IMR-90 (cell line): Measurements from ENCODE around the gene BPIFB2. TPM values are rescaled to one million over a fixed set of nuclear protein-coding genes. Genes with fewer than 3 reads are reported as not detected.

Experiments
- ATAC-seq: fragments of 200-7000 bp; cut with Tn5 transposase; 2 replicates; pipeline ENCODE4 v1.9.1; 2020; ENCODE audit warnings: low read depth, mild to moderate bottlenecking, moderate library complexity
- BruUV-seq: library from RNA; stranded (reverse); fragments of 400-500 nt; replicated peaks from 2 replicates; lab custom pipeline; 2021; lab: Mats Ljungman, UMichigan
- CTCF ChIA-PET: fragments of 300-600 bp; formaldehyde crosslinking; extraction: SDS; loops from one replicate; lab custom pipeline; 2021; ENCODE audit warnings: antibody characterized with exemption; lab: Yijun Ruan, JAX
- POLR2A ChIA-PET: fragments of 300-600 bp; sonication (Branson Sonifier 250); formaldehyde crosslinking; loops from one replicate; lab custom pipeline; 2022; ENCODE audit warnings: antibody characterized with exemption; ENCODE audit not compliant: unreplicated experiment; lab: Charles Lee
- DNase-seq: peaks from one replicate; pipeline ENCODE4 v3.0.0; 2013
- H2AFZ ChIP-seq: replicated peaks from 2 replicates; pipeline ENCODE3; 2013; ENCODE audit warnings: low read length, mild to moderate bottlenecking; ENCODE audit not compliant: poor library complexity
- H2AK5ac ChIP-seq: 2 replicates; pipeline ENCODE4 v1.6.1; 2013; ENCODE audit warnings: low read depth, low read length, inconsistent platforms
- H2AK9ac ChIP-seq: replicated peaks from 2 replicates; pipeline ENCODE3; 2013; ENCODE audit warnings: mild to moderate bottlenecking, low read depth, low read length, moderate library complexity; ENCODE audit not compliant: poor library complexity
- H2BK120ac ChIP-seq: 2 replicates; pipeline ENCODE4 v1.6.1; 2013; ENCODE audit warnings: low read depth, low read length, inconsistent platforms
- H2BK15ac ChIP-seq: 3 replicates; pipeline ENCODE4 v1.6.1; 2013; ENCODE audit warnings: low read depth, low read length, inconsistent platforms
- H2BK20ac ChIP-seq: 2 replicates; pipeline ENCODE4 v1.6.1; 2013; ENCODE audit warnings: low read depth, mild to moderate bottlenecking, inconsistent platforms, low read length, moderate library complexity
- H2BK5ac ChIP-seq: 2 replicates; pipeline ENCODE4 v1.6.1; 2013; ENCODE audit warnings: mild to moderate bottlenecking, low read depth, low read length, inconsistent platforms; ENCODE audit not compliant: poor library complexity, severe bottlenecking
- H3K14ac ChIP-seq: replicated peaks from 2 replicates; pipeline ENCODE4 v1.6.1; 2013; ENCODE audit warnings: low read depth, low read length, inconsistent platforms
- H3K18ac ChIP-seq: 2 replicates; pipeline ENCODE4 v1.6.1; 2013; ENCODE audit warnings: low read depth, low read length, control low read depth
- H3K23ac ChIP-seq: 2 replicates; pipeline ENCODE4 v1.6.1; 2013; ENCODE audit warnings: low read depth, low read length, inconsistent platforms
- H3K27ac ChIP-seq: 2 replicates; pipeline ENCODE4 v1.5.1; 2013; ENCODE audit warnings: mild to moderate bottlenecking, control low read depth, low read length; ENCODE audit not compliant: insufficient read depth
- H3K27me3 ChIP-seq: 2 replicates; pipeline ENCODE4 v1.6.1; 2013; ENCODE audit warnings: low read length; ENCODE audit not compliant: control insufficient read depth, insufficient read depth
- H3K36me3 ChIP-seq: 2 replicates; pipeline ENCODE4 v1.6.1; 2013; ENCODE audit warnings: low read length, mixed read lengths; ENCODE audit not compliant: control insufficient read depth, insufficient read depth
- H3K4ac ChIP-seq: 2 replicates; pipeline ENCODE4 v1.6.1; 2013; ENCODE audit warnings: low read depth, low read length, inconsistent platforms
- H3K4me1 ChIP-seq: 2 replicates; pipeline ENCODE4 v1.6.1; 2013; ENCODE audit warnings: low read length, mixed read lengths; ENCODE audit not compliant: control insufficient read depth, insufficient read depth
- H3K4me2 ChIP-seq: 2 replicates; pipeline ENCODE4 v1.6.1; 2013; ENCODE audit warnings: low read depth, mild to moderate bottlenecking, control low read depth, low read length, moderate library complexity
- H3K4me3 ChIP-seq: 2 replicates; pipeline ENCODE4 v1.5.1; 2013; ENCODE audit warnings: low read depth, mild to moderate bottlenecking, control low read depth, low read length, moderate library complexity; ENCODE audit not compliant: insufficient read depth
- H3K56ac ChIP-seq: 2 replicates; pipeline ENCODE4 v1.6.1; 2013; ENCODE audit warnings: low read length, inconsistent platforms; ENCODE audit not compliant: insufficient read depth; ENCODE audit errors: extremely low read depth
- H3K79me1 ChIP-seq, 2 experiments: 2 replicates each; pipeline ENCODE4 v1.6.1; 2013; ENCODE audit warnings: low read length in 2 of 2, inconsistent platforms in 1 of 2, low read depth in 1 of 2
- H3K9ac ChIP-seq: 2 replicates; pipeline ENCODE4 v1.6.1; 2013; ENCODE audit warnings: low read depth, low read length, control low read depth
- H3K9me1 ChIP-seq: 2 replicates; pipeline ENCODE4 v1.6.1; 2013; ENCODE audit warnings: low read length, inconsistent platforms; ENCODE audit not compliant: insufficient read depth
- H3K9me3 ChIP-seq: 2 replicates; pipeline ENCODE4 v1.6.1; 2013; ENCODE audit warnings: low read length; ENCODE audit not compliant: control insufficient read depth, insufficient read depth
- H4K20me1 ChIP-seq: 2 replicates; pipeline ENCODE4 v1.6.1; 2013; ENCODE audit warnings: low read length, inconsistent platforms; ENCODE audit not compliant: insufficient read depth
- H4K5ac ChIP-seq: 2 replicates; pipeline ENCODE4 v1.6.1; 2013; ENCODE audit warnings: mild to moderate bottlenecking, low read depth, low read length, control low read depth
- H4K8ac ChIP-seq, 2 experiments: 2 replicates each; pipeline ENCODE4 v1.6.1; 2013; ENCODE audit warnings: low read depth in 2 of 2, low read length in 2 of 2, control low read depth in 1 of 2, inconsistent platforms in 1 of 2
- H4K91ac ChIP-seq: 2 replicates; pipeline ENCODE4 v1.6.1; 2013; ENCODE audit warnings: low read depth, low read length, inconsistent platforms; ENCODE audit not compliant: insufficient read depth
- BHLHE40 ChIP-seq: fragments of 150-350 bp; IDR thresholded peaks from 2 replicates; pipeline ENCODE4 v1.6.1; 2016; ENCODE audit warnings: mild to moderate bottlenecking, low read depth, low read length
- CEBPB ChIP-seq: IDR thresholded peaks from 2 replicates; pipeline ENCODE4 v1.6.1; 2012; ENCODE audit warnings: low read depth, low read length, improper control_type of control experiment
- FOS ChIP-seq: fragments of 150-350 bp; IDR thresholded peaks from 2 replicates; pipeline ENCODE4 v1.6.1; 2016; ENCODE audit warnings: low read depth, low read length
- MAFK ChIP-seq: IDR thresholded peaks from 2 replicates; pipeline ENCODE4 v1.6.1; 2012; ENCODE audit warnings: low read depth, low read length, improper control_type of control experiment
- MXI1 ChIP-seq: IDR thresholded peaks from 2 replicates; pipeline ENCODE4 v1.6.1; 2012; ENCODE audit warnings: low read depth, mild to moderate bottlenecking, low read length, moderate library complexity, borderline replicate concordance
- NFE2L2 ChIP-seq: fragments of 150-350 bp; IDR thresholded peaks from 2 replicates; pipeline ENCODE4 v1.6.1; 2016; ENCODE audit warnings: low read depth, mild to moderate bottlenecking, low read length
- RAD21 ChIP-seq: IDR thresholded peaks from 2 replicates; pipeline ENCODE4 v1.6.1; 2012; ENCODE audit warnings: low read length, improper control_type of control experiment
- RFX5 ChIP-seq: IDR thresholded peaks from 2 replicates; pipeline ENCODE4 v1.8.0; 2012; ENCODE audit warnings: low read depth, mild to moderate bottlenecking, low read length, moderate library complexity
- USF2 ChIP-seq: fragments of 150-350 bp; IDR thresholded peaks from 2 replicates; pipeline ENCODE4 v1.6.1; 2017; ENCODE audit warnings: mild to moderate bottlenecking, antibody characterized with exemption, low read length, low read depth
- WGBS, 2 experiments: methylation state at CpG; one replicate each; pipeline versions ENCODE4 v1.1.5 to v1.1.7; 2013; ENCODE audit warnings: missing lambda C conversion rate in 2 of 2; ENCODE audit not compliant: insufficient read length in 1 of 2; ENCODE audit errors: extremely low coverage in 2 of 2; 5-methylcytosine and 5-hydroxymethylcytosine counted together
- dilution Hi-C: fragments of 300-500 bp; cut with HindIII; formaldehyde crosslinking; loops from one replicate; pipeline ENCODE4 v1.14.3; 2018; ENCODE audit warnings: low sequenced_read_pairs; ENCODE audit not compliant: unreplicated experiment
- in situ Hi-C: fragments of 300-500 bp; cut with MboI; formaldehyde crosslinking; loops from 3 replicates; pipeline ENCODE4 v1.14.3; 2019; ENCODE audit warnings: low sequenced_read_pairs, inconsistent platforms, mixed read lengths
- intact Hi-C: fragments of 100-400 bp; cut with micrococcal nuclease; formaldehyde crosslinking; loops from 2 replicates; pipeline ENCODE4 v1.10.0; 2022
- polyA plus RNA-seq, 3 experiments: library from polyadenylated mRNA; depleted of rRNA; stranded (reverse); fragments of >200 nt; gene quantifications; 2 replicates each; pipeline ENCODE4 v1.2.3, GENCODE V29; 2012; ENCODE audit warnings: low replicate concordance in 1 of 3
- total RNA-seq: library from RNA; depleted of rRNA; stranded (reverse); fragments of >200 nt; gene quantifications from 2 replicates; pipeline ENCODE4 v1.2.3, GENCODE V29; 2012

Gene BPIFB2
- total and polyA plus RNA-seq, 2 of the 4 experiments (the other 2 are of a cell fraction): not detected

GRCh38 chr20:32966382-32966781, 41.1 kb upstream of the BPIFB2 start:
- Histone ChIP-seq H4K8ac (no peak overlapping the region), H3K36me3 (no peaks in the 10 kb centered on the region), H3K18ac (no peak overlapping the region), H3K4ac (no peak overlapping the region), H3K9me1 (no peaks in the 10 kb centered on the region), H3K23ac (no peak overlapping the region), H3K9me3 (no peaks in the 10 kb centered on the region), H3K79me1 (no peaks in the 10 kb centered on the region), H3K27me3 (peaks cover 15% of the 10 kb centered on the region), H2BK120ac (no peak overlapping the region), H3K27ac (no peak overlapping the region), H4K91ac (no peak overlapping the region), H4K20me1 (no peaks in the 10 kb centered on the region), H3K4me1 (no peaks in the 10 kb centered on the region), H3K4me2 (no peak overlapping the region), H3K14ac (no peak overlapping the region), H4K5ac (no peak overlapping the region), H2BK5ac (no peak overlapping the region), H2BK20ac (no peak overlapping the region), H3K4me3 (no peak overlapping the region), H3K9ac (no peak overlapping the region), H2BK15ac (no peak overlapping the region), H2AK9ac (no peak overlapping the region), H3K56ac (no peak overlapping the region), H2AFZ (no peak overlapping the region), H2AK5ac (no peak overlapping the region)
- intact Hi-C loops (no loop called here), in situ Hi-C loops (no loop called here), dilution Hi-C loops (no loop called here)
- ATAC-seq: no peak
- TF ChIP-seq RFX5 (no peak), FOS (no peak), RAD21 (no peak), MAFK (no peak), CEBPB (no peak), BHLHE40 (no peak), MXI1 (no peak), NFE2L2 (no peak), USF2 (no peak)
- CTCF ChIA-PET: no interaction called here
- no peak for DNase-seq
- POLR2A ChIA-PET: no interaction called here
- no TSS peak for BruUV-seq
- no CpG with 5 or more reads among the region's 4 CpGs for WGBS, 2 experiments
